GM13976 (cell line): Measurements from ENCODE around the gene EID3.

Experiments
- DNase-seq: peaks from one replicate; pipeline ENCODE4 v3.0.0; 2012; ENCODE audit warnings: low spot score
- CTCF ChIP-seq: IDR thresholded peaks from 2 replicates; pipeline ENCODE4 v1.5.1; 2012; ENCODE audit warnings: borderline replicate concordance, mild to moderate bottlenecking; ENCODE audit not compliant: insufficient read depth; ENCODE audit errors: extremely low read depth, missing control alignments, control extremely low read depth
- in situ Hi-C: fragments of 300-500 bp; cut with MboI; formaldehyde crosslinking; loops from one replicate; pipeline ENCODE4 v1.12.0; 2022; ENCODE audit warnings: low sequenced_read_pairs, mixed read lengths, inconsistent platforms; ENCODE audit not compliant: unreplicated experiment

The EID3 gene

GRCh38 chr12:104351057-104351983 is 47.8 kb downstream of the EID3 start:
- in situ Hi-C loops: no loop called here
- no peak for DNase-seq
- no peak for TF ChIP-seq CTCF

GRCh38 chr12:104352106-104352713 is 48.7 kb downstream of the EID3 start:
- DNase-seq: no peak
- no peak for TF ChIP-seq CTCF
- in situ Hi-C loops: no loop called here

- in situ Hi-C loops: no loop called here
- TF ChIP-seq CTCF: no peak
- no peak for DNase-seq
These were observed 49.8 kb downstream of the EID3 start for GRCh38 chr12:104353012-104353981.

- no peak for DNase-seq
- TF ChIP-seq CTCF: no peak
- in situ Hi-C loops: no loop called here
These were observed 50.8 kb downstream of the EID3 start for GRCh38 chr12:104354167-104354867.
